Osteocyte (in vitro differentiated cells): ENCODE measurements around the gene PPP1R12C. TPM values are rescaled to one million over a fixed set of nuclear protein-coding genes. Genes with fewer than 3 reads are reported as not detected.
A peak's percentile ranks its signal among the peaks of the same experiment; 100 is the strongest.

Source experiments
- DNase-seq: peaks from one replicate; pipeline ENCODE4 v3.0.0; 2021; ENCODE audit warnings: mixed read lengths; ENCODE audit not compliant: unreplicated experiment; ENCODE audit errors: extremely low spot score
- H3K27ac Mint-ChIP-seq: one replicate; pipeline ENCODE4 v1.8.0; 2021; ENCODE audit warnings: mild to moderate bottlenecking, mixed read lengths; ENCODE audit not compliant: unreplicated experiment
- H3K27me3 Mint-ChIP-seq: one replicate; pipeline ENCODE4 v1.8.0; 2021; ENCODE audit warnings: mixed read lengths; ENCODE audit not compliant: unreplicated experiment
- H3K36me3 Mint-ChIP-seq: one replicate; pipeline ENCODE4 v1.8.0; 2021; ENCODE audit warnings: mixed read lengths; ENCODE audit not compliant: unreplicated experiment
- H3K4me1 Mint-ChIP-seq: one replicate; pipeline ENCODE4 v1.8.0; 2021; ENCODE audit warnings: mixed read lengths; ENCODE audit not compliant: unreplicated experiment
- H3K4me3 Mint-ChIP-seq: one replicate; pipeline ENCODE4 v1.8.0; 2021; ENCODE audit warnings: mild to moderate bottlenecking, moderate library complexity, mixed read lengths; ENCODE audit not compliant: unreplicated experiment
- H3K9me3 Mint-ChIP-seq: one replicate; pipeline ENCODE4 v1.8.0; 2021; ENCODE audit warnings: mixed read lengths; ENCODE audit not compliant: unreplicated experiment
- CTCF ChIP-seq: fragments of 200-600 bp; sonication (generic); IDR thresholded peaks from 2 replicates; pipeline ENCODE4 v1.5.0; 2021; ENCODE audit warnings: antibody characterized with exemption, mild to moderate bottlenecking, moderate library complexity
- total RNA-seq: library from RNA; stranded (reverse); gene quantifications from 2 replicates; pipeline ENCODE4 v1.2.1, GENCODE V29; 2021

PPP1R12C gene
- total RNA-seq, 1 donor from 2014 or later, result 135 TPM

- TF ChIP-seq CTCF, result no peak
- Mint-ChIP-seq H3K27ac (no peak overlapping the region), H3K9me3 (no peaks in the 10 kb centered on the region), H3K27me3 (peaks cover 65% of the 10 kb centered on the region), H3K36me3 (no peaks in the 10 kb centered on the region), H3K4me3 (peak overlapping the region; percentile 67), H3K4me1 (peaks cover 20% of the 10 kb centered on the region)
- peak; percentile 89 for DNase-seq
These were observed 37.1 kb downstream of the PPP1R12C start for GRCh38 chr19:55080121-55080967.

- DNase-seq, result peak; percentile 80
- Mint-ChIP-seq H3K9me3 (no peaks in the 10 kb centered on the region), H3K36me3 (no peaks in the 10 kb centered on the region), H3K4me1 (peaks cover 20% of the 10 kb centered on the region), H3K27ac (no peak overlapping the region), H3K27me3 (peaks cover 63% of the 10 kb centered on the region), H3K4me3 (peak overlapping the region; percentile 67)
- no peak for TF ChIP-seq CTCF
These were observed 37.9 kb downstream of the PPP1R12C start for GRCh38 chr19:55079400-55080038.

- Mint-ChIP-seq H3K4me1 (peaks cover 20% of the 10 kb centered on the region), H3K4me3 (no peak overlapping the region), H3K27me3 (peaks cover 62% of the 10 kb centered on the region), H3K27ac (no peak overlapping the region), H3K36me3 (no peaks in the 10 kb centered on the region), H3K9me3 (no peaks in the 10 kb centered on the region)
- TF ChIP-seq CTCF, result no peak
- DNase-seq, result no peak
These were observed 38.4 kb downstream of the PPP1R12C start for GRCh38 chr19:55078996-55079395.

- Mint-ChIP-seq H3K27me3 (peaks cover 53% of the 10 kb centered on the region), H3K27ac (no peak overlapping the region), H3K36me3 (no peaks in the 10 kb centered on the region), H3K4me1 (peaks cover 16% of the 10 kb centered on the region), H3K4me3 (no peak overlapping the region), H3K9me3 (no peaks in the 10 kb centered on the region)
- no peak for DNase-seq
- no peak for TF ChIP-seq CTCF
These were observed 40.3 kb downstream of the PPP1R12C start for GRCh38 chr19:55077106-55077505.

- Mint-ChIP-seq H3K4me3 (no peak overlapping the region), H3K4me1 (peaks cover 14% of the 10 kb centered on the region), H3K9me3 (no peaks in the 10 kb centered on the region), H3K27ac (no peak overlapping the region), H3K36me3 (no peaks in the 10 kb centered on the region), H3K27me3 (peaks cover 50% of the 10 kb centered on the region)
- no peak for TF ChIP-seq CTCF
- DNase-seq, result no peak
These were observed 41.1 kb downstream of the PPP1R12C start for GRCh38 chr19:55076321-55076720.
